HL-60 (cell line): ENCODE measurements around the gene AKR1D1.

Source experiments
- DNase-seq, 2 experiments: peaks; one replicate each; pipeline ENCODE4 v3.0.0-alpha.2; 2010 to 2020; ENCODE audit warnings: low read depth in 1 of 2, low spot score in 1 of 2
- H3K27ac ChIP-seq: fragments of 250-450 bp; sonication (Bioruptor Pico); replicated peaks from 2 replicates; pipeline ENCODE4 v1.5.1; 2020; ENCODE audit warnings: mild to moderate bottlenecking, moderate library complexity
- H3K27me3 ChIP-seq: fragments of 250-450 bp; sonication (Bioruptor Pico); 2 replicates; pipeline ENCODE4 v1.5.1; 2021; ENCODE audit warnings: mild to moderate bottlenecking, moderate library complexity; ENCODE audit not compliant: insufficient read depth, poor library complexity, severe bottlenecking
- H3K4me3 ChIP-seq: replicated peaks from 2 replicates; pipeline ENCODE4 v1.5.1; 2011; ENCODE audit warnings: mild to moderate bottlenecking, control low read depth, low read length; ENCODE audit not compliant: insufficient read depth
- CTCF ChIP-seq: IDR thresholded peaks from one replicate; pipeline ENCODE4 v1.5.1; 2011; ENCODE audit warnings: low read length, control low read depth, inconsistent platforms; ENCODE audit not compliant: insufficient read depth
- GABPA ChIP-seq: IDR thresholded peaks from 2 replicates; pipeline ENCODE4 v1.6.1; 2012; ENCODE audit warnings: low read depth
- POLR2AphosphoS5 ChIP-seq: IDR thresholded peaks from 2 replicates; pipeline ENCODE4 v1.6.1; 2012; ENCODE audit warnings: low read depth
- REST ChIP-seq: IDR thresholded peaks from 2 replicates; pipeline ENCODE4 v1.6.1; 2012; ENCODE audit warnings: low read depth; ENCODE audit not compliant: insufficient replicate concordance
- SPI1 ChIP-seq: IDR thresholded peaks from 2 replicates; pipeline ENCODE4 v1.6.1; 2012; ENCODE audit warnings: low read depth, mild to moderate bottlenecking, borderline replicate concordance

Gene AKR1D1

GRCh38 chr7:138063400-138063799 is 12.9 kb upstream of the AKR1D1 start:
- no peaks in the 10 kb centered on the region for H3K27me3 ChIP-seq
- H3K4me3 ChIP-seq = no peak overlapping the region
- TF ChIP-seq POLR2AphosphoS5 (no peak), SPI1 (no peak), CTCF (no peak), GABPA (no peak), REST (no peak)
- no peak for DNase-seq
- no peak overlapping the region for H3K27ac ChIP-seq

- TF ChIP-seq POLR2AphosphoS5 (no peak), REST (no peak), GABPA (no peak), SPI1 (no peak), CTCF (no peak)
- no peak overlapping the region for H3K4me3 ChIP-seq
- H3K27ac ChIP-seq = no peak overlapping the region
- H3K27me3 ChIP-seq = no peaks in the 10 kb centered on the region
- no peak for DNase-seq
Observed at GRCh38 chr7:138064856-138065357, 11.4 kb upstream of the AKR1D1 start.

GRCh38 chr7:138065827-138066226 is 10.4 kb upstream of the AKR1D1 start:
- DNase-seq = no peak
- H3K27ac ChIP-seq = no peak overlapping the region
- TF ChIP-seq GABPA = no peak
- TF ChIP-seq REST = no peak
- no peak for TF ChIP-seq SPI1

More at GRCh38 chr7:138065827-138066226, 10.4 kb upstream of the AKR1D1 start:
- Histone ChIP-seq H3K4me3 (no peak overlapping the region), H3K27me3 (no peaks in the 10 kb centered on the region)
